Measurements from ENCODE around the gene MECR. TPM values are rescaled to one million over a fixed set of nuclear protein-coding genes. Genes with fewer than 3 reads are reported as not detected.

MECR gene
- total RNA-seq, 1 donor from 2014 or later: 28.8 TPM

DNA sequence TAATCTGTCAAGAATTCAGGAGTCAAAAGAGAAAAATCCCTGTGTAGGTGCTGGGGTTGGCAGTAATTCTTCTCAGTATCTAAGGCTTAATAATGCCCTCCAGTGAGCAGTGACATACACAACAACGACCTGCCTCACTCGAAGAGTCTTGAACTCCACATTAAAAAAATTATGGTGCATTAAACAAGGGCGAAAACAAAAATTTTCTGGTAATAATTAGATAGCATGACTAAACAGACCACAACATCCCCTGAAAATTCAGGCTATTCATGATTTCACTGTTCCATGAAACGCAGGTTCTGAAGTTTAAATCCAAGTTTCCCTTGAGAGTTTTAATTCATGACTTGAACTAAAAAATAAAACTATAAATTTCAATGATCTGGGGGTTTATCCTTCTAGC, 54.2 kb downstream of the MECR start:
- Mint-ChIP-seq H3K27me3 (no peaks in the 10 kb centered on the region), H3K36me3 (ENCODE audit: insufficient read depth) (peaks cover 26% of the 10 kb centered on the region), H3K4me3 (ENCODE audit: low read depth) (no peak overlapping the region), H3K9me3 (ENCODE audit: low read depth) (no peaks in the 10 kb centered on the region), H3K4me1 (ENCODE audit: low read depth) (peaks cover 30% of the 10 kb centered on the region), H3K27ac (no peak overlapping the region)
- DNase-seq (ENCODE audit: low spot score, unreplicated experiment): no peak
- TF ChIP-seq, protein P1, sequence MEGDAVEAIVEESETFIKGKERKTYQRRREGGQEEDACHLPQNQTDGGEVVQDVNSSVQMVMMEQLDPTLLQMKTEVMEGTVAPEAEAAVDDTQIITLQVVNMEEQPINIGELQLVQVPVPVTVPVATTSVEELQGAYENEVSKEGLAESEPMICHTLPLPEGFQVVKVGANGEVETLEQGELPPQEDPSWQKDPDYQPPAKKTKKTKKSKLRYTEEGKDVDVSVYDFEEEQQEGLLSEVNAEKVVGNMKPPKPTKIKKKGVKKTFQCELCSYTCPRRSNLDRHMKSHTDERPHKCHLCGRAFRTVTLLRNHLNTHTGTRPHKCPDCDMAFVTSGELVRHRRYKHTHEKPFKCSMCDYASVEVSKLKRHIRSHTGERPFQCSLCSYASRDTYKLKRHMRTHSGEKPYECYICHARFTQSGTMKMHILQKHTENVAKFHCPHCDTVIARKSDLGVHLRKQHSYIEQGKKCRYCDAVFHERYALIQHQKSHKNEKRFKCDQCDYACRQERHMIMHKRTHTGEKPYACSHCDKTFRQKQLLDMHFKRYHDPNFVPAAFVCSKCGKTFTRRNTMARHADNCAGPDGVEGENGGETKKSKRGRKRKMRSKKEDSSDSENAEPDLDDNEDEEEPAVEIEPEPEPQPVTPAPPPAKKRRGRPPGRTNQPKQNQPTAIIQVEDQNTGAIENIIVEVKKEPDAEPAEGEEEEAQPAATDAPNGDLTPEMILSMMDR (IDR thresholded peaks at IDR 0.05; ENCODE audit: unreplicated experiment): no peak

DNA sequence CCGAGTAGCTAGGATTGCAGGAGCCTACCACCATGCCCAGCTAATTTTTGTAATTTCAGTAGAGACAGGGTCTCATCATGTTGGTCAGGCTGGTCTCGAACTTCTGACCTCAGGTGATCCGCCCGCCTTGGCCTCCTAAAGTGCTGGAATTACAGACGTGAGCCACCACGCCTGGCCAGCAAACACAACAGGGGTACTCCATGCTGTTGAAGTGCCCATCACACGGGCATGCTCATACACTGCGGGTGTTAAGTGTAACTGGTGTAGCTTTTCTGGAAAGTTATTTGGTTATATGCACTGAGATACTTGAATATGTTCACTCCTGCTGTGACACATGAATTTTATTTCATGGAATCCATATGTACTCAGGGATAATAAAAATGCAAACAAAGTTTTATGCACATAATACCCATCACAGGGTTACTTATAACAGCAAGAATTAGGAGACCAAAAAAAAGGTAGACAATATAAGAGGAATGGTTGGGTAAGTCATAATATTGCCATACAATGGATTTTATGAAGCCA, 58.3 kb downstream of the MECR start:
- Mint-ChIP-seq H3K9me3 (ENCODE audit: low read depth) (no peaks in the 10 kb centered on the region), H3K4me1 (ENCODE audit: low read depth) (peaks cover 28% of the 10 kb centered on the region), H3K36me3 (ENCODE audit: insufficient read depth) (peaks cover 21% of the 10 kb centered on the region), H3K27ac (no peak overlapping the region), H3K27me3 (no peaks in the 10 kb centered on the region), H3K4me3 (ENCODE audit: low read depth) (no peak overlapping the region)
- no peak for DNase-seq (ENCODE audit: low spot score, unreplicated experiment)
- TF ChIP-seq, protein P1 (IDR thresholded peaks at IDR 0.05; ENCODE audit: unreplicated experiment): no peak

DNA sequence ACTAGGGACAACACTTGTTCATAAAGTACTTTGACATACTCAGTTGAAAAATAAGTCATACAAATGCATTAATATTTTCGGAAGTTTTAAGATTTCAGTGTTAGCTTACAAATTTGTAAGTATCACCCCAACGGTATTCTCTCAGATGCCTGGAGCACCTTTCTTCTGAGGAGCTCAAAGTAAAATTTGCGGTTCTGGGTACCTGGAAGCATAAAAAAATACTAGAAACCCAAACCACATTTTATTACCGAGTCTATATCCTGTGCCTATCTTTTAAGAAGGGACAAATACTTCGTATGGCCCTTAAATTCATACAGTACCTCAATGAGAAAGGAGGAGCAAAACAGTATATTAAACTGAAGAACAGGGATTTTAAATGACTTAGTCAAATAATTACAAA, 59.2 kb downstream of the MECR start:
- Mint-ChIP-seq H3K27ac (peak overlapping the region; percentile 46), H3K4me3 (ENCODE audit: low read depth) (no peak overlapping the region), H3K36me3 (ENCODE audit: insufficient read depth) (peaks cover 19% of the 10 kb centered on the region), H3K4me1 (ENCODE audit: low read depth) (peaks cover 29% of the 10 kb centered on the region), H3K27me3 (no peaks in the 10 kb centered on the region), H3K9me3 (ENCODE audit: low read depth) (no peaks in the 10 kb centered on the region)
- DNase-seq (ENCODE audit: low spot score, unreplicated experiment): no peak
- TF ChIP-seq, protein P1 (IDR thresholded peaks at IDR 0.05; ENCODE audit: unreplicated experiment): no peak

DNA sequence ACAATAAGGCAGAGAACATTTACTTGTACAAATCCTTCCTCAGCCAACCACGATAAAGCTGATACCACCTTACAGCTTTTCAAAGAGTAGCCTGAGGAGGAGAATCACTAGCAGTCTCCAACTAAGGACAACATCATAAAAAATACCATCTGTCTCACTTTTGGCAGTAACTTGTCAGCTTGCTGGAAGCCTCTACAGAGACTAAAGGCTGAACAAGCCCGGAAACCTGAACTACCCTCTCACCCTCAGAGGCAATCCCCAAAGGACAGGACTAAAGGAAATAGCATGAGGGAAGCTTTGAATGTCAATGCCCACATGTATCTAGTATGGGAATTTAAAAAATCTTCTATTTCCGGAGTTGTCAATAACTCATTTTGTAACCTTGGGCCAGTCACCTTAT, 59.6 kb downstream of the MECR start:
- H3K4me3 Mint-ChIP-seq (ENCODE audit: low read depth): no peak overlapping the region
- TF ChIP-seq, protein P1 (IDR thresholded peaks at IDR 0.05; ENCODE audit: unreplicated experiment): no peak

DNA sequence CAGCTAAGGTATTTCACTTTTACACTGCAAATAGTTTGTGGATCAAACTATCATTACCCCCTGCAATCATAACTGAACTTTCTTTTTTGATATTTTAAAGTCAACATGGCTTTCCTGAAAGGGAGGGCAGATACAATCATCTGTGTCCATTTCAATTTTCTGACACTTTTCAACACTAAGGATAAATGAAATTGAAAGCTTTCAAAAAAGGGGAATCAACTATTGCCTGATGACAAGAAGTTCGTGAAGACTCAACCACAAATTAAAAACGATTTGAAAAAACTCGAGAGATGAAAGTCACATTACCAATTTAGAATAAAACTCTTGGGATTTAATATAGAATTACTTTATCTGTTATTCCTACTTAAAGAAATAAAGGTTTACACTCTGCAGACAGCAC, 60.8 kb downstream of the MECR start:
- no peak overlapping the region for H3K27ac Mint-ChIP-seq
- peaks cover 31% of the 10 kb centered on the region for H3K4me1 Mint-ChIP-seq (ENCODE audit: low read depth)
- no peak for DNase-seq (ENCODE audit: low spot score, unreplicated experiment)
- H3K9me3 Mint-ChIP-seq (ENCODE audit: low read depth): no peaks in the 10 kb centered on the region
- TF ChIP-seq, protein P1 (IDR thresholded peaks at IDR 0.05; ENCODE audit: unreplicated experiment): no peak
- peaks cover 23% of the 10 kb centered on the region for H3K36me3 Mint-ChIP-seq (ENCODE audit: insufficient read depth)
- H3K4me3 Mint-ChIP-seq (ENCODE audit: low read depth): no peak overlapping the region
- no peaks in the 10 kb centered on the region for H3K27me3 Mint-ChIP-seq

More for the DNA sequence above, 59.6 kb downstream of the MECR start:
- Mint-ChIP-seq H3K27ac (peak overlapping the region; percentile 46), H3K4me1 (ENCODE audit: low read depth) (peaks cover 30% of the 10 kb centered on the region), H3K27me3 (no peaks in the 10 kb centered on the region), H3K36me3 (ENCODE audit: insufficient read depth) (peaks cover 21% of the 10 kb centered on the region), H3K9me3 (ENCODE audit: low read depth) (no peaks in the 10 kb centered on the region)
- DNase-seq (ENCODE audit: low spot score, unreplicated experiment): no peak

Measured in progenitor cell of endocrine pancreas (in vitro differentiated cells).